Esophagus squamous epithelium (tissue), 4 donors: Measurements from ENCODE around the gene PLCB4.

Experiments
- CTCF ChIP-seq, 6 experiments: fragments of 450-650 bp in 4 of 6; fragments of 200-600 bp in 2 of 6; sonication (generic) in 2 of 6; IDR thresholded peaks; one replicate each; pipeline ENCODE4 v1.5.1; 2016 to 2019; ENCODE audit warnings: antibody characterized with exemption in 6 of 6, mild to moderate bottlenecking in 4 of 6, moderate library complexity in 4 of 6
- POLR2A ChIP-seq, 4 donors: fragments of 450-650 bp; IDR thresholded peaks; one replicate each; pipeline ENCODE4 v1.6.1; 2017; ENCODE audit warnings: antibody characterized with exemption in 4 of 4, mild to moderate bottlenecking in 4 of 4, moderate library complexity in 3 of 4

DNA sequence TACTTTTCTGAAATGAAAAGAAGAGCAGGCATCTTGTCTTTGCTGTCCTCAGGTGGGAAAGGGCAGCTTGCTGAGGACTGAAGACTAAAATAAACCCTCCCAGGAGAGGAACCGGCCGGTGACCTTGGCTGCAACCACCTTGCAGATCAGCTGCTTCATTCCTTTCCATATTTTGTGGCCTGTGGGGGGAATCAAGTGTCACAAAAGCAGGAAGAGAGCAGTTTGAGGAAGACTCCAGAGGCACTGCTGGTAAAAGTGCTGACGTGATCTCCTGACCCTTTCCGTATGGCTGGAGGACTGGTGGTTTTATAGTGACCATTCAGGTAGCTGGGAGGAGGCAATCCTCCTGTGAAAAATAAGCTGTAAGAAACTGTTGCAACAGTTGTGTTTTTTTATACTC, 157.0 kb downstream of the PLCB4 start:
- TF ChIP-seq CTCF (IDR thresholded peaks at IDR 0.05) (no peak), POLR2A (IDR thresholded peaks at IDR 0.05) (no peak)
